Measurements from ENCODE around the gene BCL2L1.

Gene BCL2L1

DNA sequence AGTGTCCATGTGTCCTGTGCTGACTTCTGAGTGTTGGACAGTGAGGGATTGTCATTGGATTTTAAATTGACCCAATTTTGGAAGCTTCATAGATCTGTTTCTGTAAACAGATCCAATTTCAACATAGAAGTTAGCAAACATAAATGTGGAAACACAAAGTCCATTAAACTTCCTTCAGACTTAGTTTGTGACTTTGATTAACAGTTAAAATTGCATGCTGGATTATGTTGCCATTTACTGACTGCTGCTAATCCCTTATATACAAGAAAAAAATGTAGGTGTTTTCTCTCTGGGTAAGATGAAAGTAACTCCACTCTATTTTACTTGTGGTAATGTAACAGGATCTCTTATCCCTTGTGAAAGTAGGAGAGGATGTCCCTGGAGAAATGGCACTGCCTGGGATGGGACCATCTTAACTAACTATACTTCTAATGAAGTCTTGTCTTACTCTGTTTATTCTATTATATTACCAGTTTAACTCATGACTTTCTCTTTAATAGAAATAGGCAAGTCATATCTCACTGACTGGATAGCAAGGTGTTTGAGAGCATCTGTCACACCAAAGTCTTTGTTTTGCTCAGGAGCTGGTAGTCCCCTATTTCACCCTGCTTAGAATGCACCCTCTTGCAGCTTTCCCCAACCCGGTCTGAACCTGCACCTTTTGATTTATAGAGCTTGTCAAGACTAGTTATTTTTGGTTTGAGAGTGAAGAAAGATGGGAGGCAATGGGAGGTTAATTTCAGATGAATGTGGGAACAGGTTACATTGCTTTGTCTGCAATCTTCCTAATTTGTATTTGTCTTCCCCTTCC is 23.6 kb upstream of the BCL2L1 start:
- no peak for DNase-seq (ENCODE audit: low spot score)
- TF ChIP-seq, protein P1, sequence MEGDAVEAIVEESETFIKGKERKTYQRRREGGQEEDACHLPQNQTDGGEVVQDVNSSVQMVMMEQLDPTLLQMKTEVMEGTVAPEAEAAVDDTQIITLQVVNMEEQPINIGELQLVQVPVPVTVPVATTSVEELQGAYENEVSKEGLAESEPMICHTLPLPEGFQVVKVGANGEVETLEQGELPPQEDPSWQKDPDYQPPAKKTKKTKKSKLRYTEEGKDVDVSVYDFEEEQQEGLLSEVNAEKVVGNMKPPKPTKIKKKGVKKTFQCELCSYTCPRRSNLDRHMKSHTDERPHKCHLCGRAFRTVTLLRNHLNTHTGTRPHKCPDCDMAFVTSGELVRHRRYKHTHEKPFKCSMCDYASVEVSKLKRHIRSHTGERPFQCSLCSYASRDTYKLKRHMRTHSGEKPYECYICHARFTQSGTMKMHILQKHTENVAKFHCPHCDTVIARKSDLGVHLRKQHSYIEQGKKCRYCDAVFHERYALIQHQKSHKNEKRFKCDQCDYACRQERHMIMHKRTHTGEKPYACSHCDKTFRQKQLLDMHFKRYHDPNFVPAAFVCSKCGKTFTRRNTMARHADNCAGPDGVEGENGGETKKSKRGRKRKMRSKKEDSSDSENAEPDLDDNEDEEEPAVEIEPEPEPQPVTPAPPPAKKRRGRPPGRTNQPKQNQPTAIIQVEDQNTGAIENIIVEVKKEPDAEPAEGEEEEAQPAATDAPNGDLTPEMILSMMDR (IDR thresholded peaks at IDR 0.05; ENCODE audit: extremely low read depth, missing control alignments) = no peak

DNA sequence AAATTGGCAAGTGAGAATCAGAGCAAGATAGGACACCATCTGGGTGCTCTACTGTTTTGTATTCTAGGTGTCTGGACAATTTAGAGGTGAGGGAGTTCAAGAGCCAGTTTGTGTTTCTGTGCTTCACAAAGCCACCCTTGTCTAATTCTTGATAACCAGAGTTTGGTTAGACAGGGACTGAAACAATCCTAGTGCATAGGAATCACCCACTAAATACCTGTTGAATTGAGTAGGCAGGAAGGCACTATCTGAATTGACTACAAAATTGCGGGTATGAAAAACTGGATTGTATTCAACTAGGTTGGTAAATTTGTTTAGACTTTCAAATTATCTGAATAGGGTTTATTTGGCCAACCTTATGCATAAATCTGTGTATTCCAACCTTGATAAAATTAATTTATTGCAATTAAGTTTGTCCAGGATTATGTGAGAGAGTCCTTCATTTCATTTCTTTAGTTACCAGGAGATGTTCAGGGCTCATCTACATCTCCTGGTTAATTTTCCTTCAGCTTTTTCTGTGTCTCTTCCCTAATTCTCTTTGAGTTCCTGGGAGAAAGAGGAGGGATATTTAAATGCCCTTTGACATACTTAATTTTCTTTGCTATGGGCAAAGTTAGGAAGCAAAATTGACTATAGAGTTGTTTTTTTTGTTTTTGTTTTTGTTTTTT is 18.1 kb upstream of the BCL2L1 start:
- TF ChIP-seq, protein P1 (IDR thresholded peaks at IDR 0.05; ENCODE audit: extremely low read depth, missing control alignments) = no peak
- no peak for DNase-seq (ENCODE audit: low spot score)

DNA sequence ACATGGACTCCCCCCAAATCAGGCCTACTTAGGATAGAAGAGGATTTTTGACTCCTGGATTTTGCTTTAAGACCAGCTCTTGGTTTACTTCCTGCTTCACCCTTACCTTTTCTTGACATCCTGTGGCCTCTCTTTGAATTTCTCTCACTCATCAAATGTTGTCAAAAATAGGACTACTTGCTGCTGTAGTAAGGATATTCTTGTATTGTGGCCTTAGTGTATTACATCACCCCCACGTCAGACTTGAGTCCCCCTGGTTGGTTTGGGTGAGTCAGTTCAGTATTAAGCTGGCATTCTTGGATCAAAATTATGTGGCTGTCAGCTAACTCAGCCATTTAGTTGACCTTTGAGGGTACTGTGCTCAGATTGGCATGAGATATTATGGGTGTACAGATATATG is 17.5 kb upstream of the BCL2L1 start:
- no peak for DNase-seq (ENCODE audit: low spot score)
- TF ChIP-seq, protein P1 (IDR thresholded peaks at IDR 0.05; ENCODE audit: extremely low read depth, missing control alignments) = no peak

DNA sequence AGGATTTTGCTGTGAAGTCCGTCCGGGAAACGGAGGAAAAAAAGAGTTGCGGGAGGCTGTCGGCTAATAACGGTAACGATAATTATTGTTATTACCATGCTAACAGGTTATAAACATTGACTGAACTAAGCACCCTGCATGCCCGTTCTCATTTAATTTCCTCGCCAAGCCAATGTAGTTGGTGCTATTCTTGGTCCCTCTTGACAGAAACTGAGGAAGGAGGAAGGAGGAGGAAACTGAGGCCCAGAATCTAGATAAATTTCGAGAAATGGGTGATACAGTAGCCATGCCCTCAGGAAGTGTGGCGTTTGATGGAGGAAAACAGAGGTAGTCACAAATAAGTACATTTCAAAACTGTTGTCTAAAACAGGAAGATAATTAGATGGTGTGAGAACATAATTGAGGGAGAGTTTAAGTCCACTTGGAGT is 16.9 kb upstream of the BCL2L1 start:
- DNase-seq (ENCODE audit: low spot score) = no peak

DNA sequence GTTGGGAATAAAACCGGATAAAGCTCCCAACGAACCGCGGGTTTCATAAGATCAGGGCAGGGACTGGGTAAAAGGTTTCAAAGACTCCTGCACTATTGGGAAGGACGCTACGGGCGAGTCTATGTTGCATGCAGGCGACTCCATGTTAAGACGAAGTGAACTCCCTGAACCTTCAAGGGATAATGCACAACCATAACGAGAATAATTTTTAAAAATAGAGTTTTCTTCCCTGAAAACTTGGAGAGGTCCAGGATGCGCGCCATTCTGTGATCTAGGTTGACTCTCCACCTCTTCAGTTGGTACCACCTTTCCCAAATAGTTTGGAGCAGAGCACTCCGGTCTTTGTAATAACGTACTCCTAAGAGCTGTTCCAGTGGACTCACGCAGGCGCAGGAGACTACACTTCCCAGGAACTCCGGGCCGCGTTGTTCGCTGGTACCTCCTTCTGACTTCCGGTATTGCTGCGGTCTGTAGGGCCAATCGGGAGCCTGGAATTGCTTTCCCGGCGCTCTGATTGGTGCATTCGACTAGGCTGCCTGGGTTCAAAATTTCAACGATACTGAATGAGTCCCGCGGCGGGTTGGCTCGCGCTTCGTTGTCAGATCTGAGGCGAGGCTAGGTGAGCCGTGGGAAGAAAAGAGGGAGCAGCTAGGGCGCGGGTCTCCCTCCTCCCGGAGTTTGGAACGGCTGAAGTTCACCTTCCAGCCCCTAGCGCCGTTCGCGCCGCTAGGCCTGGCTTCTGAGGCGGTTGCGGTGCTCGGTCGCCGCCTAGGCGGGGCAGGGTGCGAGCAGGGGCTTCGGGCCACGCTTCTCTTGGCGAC is 16.3 kb upstream of the BCL2L1 start, which contains the start of gene TPX2:
Gene TPX2, plus strand, starts transcription at position 562 of the 821 bp plus-strand sequence. CDS start 18,187 bp downstream, outside the sequence.
- TF ChIP-seq, protein P1 (IDR thresholded peaks at IDR 0.05; ENCODE audit: extremely low read depth, missing control alignments) = no peak
- peak; percentile 94 for DNase-seq (ENCODE audit: low spot score)

More for the DNA sequence above, 16.9 kb upstream of the BCL2L1 start:
- TF ChIP-seq, protein P1 (IDR thresholded peaks at IDR 0.05; ENCODE audit: extremely low read depth, missing control alignments) = no peak

DNA sequence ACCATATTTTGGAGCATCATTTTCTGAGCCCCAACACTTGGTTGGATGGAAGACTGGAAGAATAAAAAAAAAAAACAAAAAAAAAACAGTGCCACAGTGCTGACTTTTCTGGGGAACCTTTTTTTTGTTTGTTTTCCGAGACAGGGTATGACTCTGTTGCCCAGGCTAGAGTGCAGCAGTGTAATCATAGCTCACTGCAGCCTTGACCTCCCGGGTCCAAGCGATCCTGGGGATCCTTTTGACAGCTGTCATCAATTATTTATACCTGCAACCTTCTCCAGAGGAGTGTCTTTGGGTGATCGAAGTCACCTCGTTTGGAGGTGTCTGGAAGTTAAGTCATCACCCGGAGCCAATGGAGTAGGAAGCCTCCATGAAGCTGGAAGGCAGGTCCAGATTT is 8.7 kb upstream of the BCL2L1 start:
- TF ChIP-seq, protein P1 (IDR thresholded peaks at IDR 0.05; ENCODE audit: extremely low read depth, missing control alignments) = no peak

More for the DNA sequence above, 8.7 kb upstream of the BCL2L1 start:
- DNase-seq (ENCODE audit: low spot score) = no peak
